ENCODE results near the gene JAKMIP1.
"Not testable (repeated sequence)": the region's sequence is repeated elsewhere in the genome, so short reads cannot be mapped to it uniquely, and the experiment has no call there.

JAKMIP1 gene

GRCh38 chr4:6143603-6144181 is 56.7 kb downstream of the JAKMIP1 start:
- no peak for DNase-seq (ENCODE audit: low read depth)

GRCh38 chr4:6142935-6143602 is 57.3 kb downstream of the JAKMIP1 start:
- no peak for DNase-seq (ENCODE audit: low read depth)

GRCh38 chr4:6142511-6142910 is 57.8 kb downstream of the JAKMIP1 start:
- no peak for DNase-seq (ENCODE audit: low read depth)

GRCh38 chr4:6141554-6141953 is 58.8 kb downstream of the JAKMIP1 start:
- no peak for DNase-seq (ENCODE audit: low read depth)

GRCh38 chr4:6141021-6141420 is 59.3 kb downstream of the JAKMIP1 start:
- not testable (repeated sequence) for DNase-seq (ENCODE audit: low read depth)

- no peak for DNase-seq (ENCODE audit: low read depth)
These were observed 62.6 kb downstream of the JAKMIP1 start for GRCh38 chr4:6137747-6138135.

GRCh38 chr4:6137027-6137746 is 63.2 kb downstream of the JAKMIP1 start:
- DNase-seq (ENCODE audit: low read depth): no peak

GRCh38 chr4:6134612-6135220 is 65.6 kb downstream of the JAKMIP1 start:
- DNase-seq (ENCODE audit: low read depth): no peak

- no peak for DNase-seq (ENCODE audit: low read depth)
These were observed 67.6 kb downstream of the JAKMIP1 start for GRCh38 chr4:6132716-6133115.

- DNase-seq (ENCODE audit: low read depth): no peak
These were observed 72.0 kb downstream of the JAKMIP1 start for GRCh38 chr4:6128221-6128850.

- no peak for DNase-seq (ENCODE audit: low read depth)
These were observed 73.2 kb downstream of the JAKMIP1 start for GRCh38 chr4:6126971-6127745.

- DNase-seq (ENCODE audit: low read depth): no peak
These were observed 75.2 kb downstream of the JAKMIP1 start for GRCh38 chr4:6125103-6125651.

GRCh38 chr4:6124386-6125102 is 75.8 kb downstream of the JAKMIP1 start:
- no peak for DNase-seq (ENCODE audit: low read depth)

GRCh38 chr4:6123976-6124375 is 76.4 kb downstream of the JAKMIP1 start:
- no peak for DNase-seq (ENCODE audit: low read depth)

GRCh38 chr4:6123541-6123940 is 76.8 kb downstream of the JAKMIP1 start:
- no peak for DNase-seq (ENCODE audit: low read depth)

- DNase-seq (ENCODE audit: low read depth): no peak
These were observed 77.2 kb downstream of the JAKMIP1 start for GRCh38 chr4:6123116-6123515.

GRCh38 chr4:6122496-6122895 is 77.9 kb downstream of the JAKMIP1 start:
- DNase-seq (ENCODE audit: low read depth): no peak

GRCh38 chr4:6121941-6122340 is 78.4 kb downstream of the JAKMIP1 start:
- no peak for DNase-seq (ENCODE audit: low read depth)

- no peak for DNase-seq (ENCODE audit: low read depth)
These were observed 79.0 kb downstream of the JAKMIP1 start for GRCh38 chr4:6121276-6121850.

GRCh38 chr4:6120361-6120760 is 80.0 kb downstream of the JAKMIP1 start:
- DNase-seq (ENCODE audit: low read depth): no peak

Data from stromal cell of bone marrow (primary cell).